ENCODE measurements around the gene RIPK1.

RIPK1 gene

GRCh38 chr6:3086282-3086946 is 18.1 kb downstream of the RIPK1 start:
- FAIRE-seq = no peak

GRCh38 chr6:3088446-3088845 is 20.2 kb downstream of the RIPK1 start:
- FAIRE-seq = no peak

GRCh38 chr6:3088968-3089367 is 20.7 kb downstream of the RIPK1 start:
- FAIRE-seq = no peak

GRCh38 chr6:3090013-3090412 is 21.7 kb downstream of the RIPK1 start:
- FAIRE-seq = no peak

- FAIRE-seq = no peak
Observed at GRCh38 chr6:3094815-3095214, 26.5 kb downstream of the RIPK1 start.

GRCh38 chr6:3102875-3103274 is 34.6 kb downstream of the RIPK1 start:
- no peak for FAIRE-seq

GRCh38 chr6:3108746-3109414 is 40.6 kb downstream of the RIPK1 start:
- no peak for FAIRE-seq

- FAIRE-seq = no peak
Observed at GRCh38 chr6:3109761-3110160, 41.5 kb downstream of the RIPK1 start.

- FAIRE-seq = no peak
Observed at GRCh38 chr6:3114377-3114776, 46.1 kb downstream of the RIPK1 start.

- FAIRE-seq = no peak
Observed at GRCh38 chr6:3117912-3118352, 49.6 kb downstream of the RIPK1 start.

GRCh38 chr6:3118353-3119039 is 50.2 kb downstream of the RIPK1 start, which contains the start of gene BPHL:
TSS of gene BPHL (plus strand) at chr6:3118711. CDS start at chr6:3118741, 30 bp downstream.
- no peak for FAIRE-seq

GRCh38 chr6:3119040-3119723 is 50.9 kb downstream of the RIPK1 start:
- no peak for FAIRE-seq

GRCh38 chr6:3120765-3121089 is 52.4 kb downstream of the RIPK1 start:
- FAIRE-seq = no peak

- no peak for FAIRE-seq
Observed at GRCh38 chr6:3122823-3123182, 54.5 kb downstream of the RIPK1 start.

- no peak for FAIRE-seq
Observed at GRCh38 chr6:3124667-3125066, 56.4 kb downstream of the RIPK1 start.

GRCh38 chr6:3125815-3126214 is 57.5 kb downstream of the RIPK1 start:
- FAIRE-seq = no peak

- no peak for FAIRE-seq
Observed at GRCh38 chr6:3128356-3129108, 60.2 kb downstream of the RIPK1 start.

GRCh38 chr6:3131695-3132094 is 63.4 kb downstream of the RIPK1 start:
- FAIRE-seq = no peak

GRCh38 chr6:3133515-3133914 is 65.2 kb downstream of the RIPK1 start:
- no peak for FAIRE-seq

- no peak for FAIRE-seq
Observed at GRCh38 chr6:3135668-3136291, 67.5 kb downstream of the RIPK1 start.

GRCh38 chr6:3136292-3137011 is 68.2 kb downstream of the RIPK1 start:
- no peak for FAIRE-seq

All from TTC549 (cell line).